Activated CD8-positive, alpha-beta memory T cell treated with anti-CD3 and anti-CD28 coated beads, Interleukin-2, amount 50 U/mL, for 24 hours (primary cell): ENCODE data around the gene CAMK2A.

Experiments
- DNase-seq: peaks from one replicate; pipeline ENCODE4 v3.0.0-alpha.2; 2020; ENCODE audit errors: extremely low read depth

Gene CAMK2A

DNA sequence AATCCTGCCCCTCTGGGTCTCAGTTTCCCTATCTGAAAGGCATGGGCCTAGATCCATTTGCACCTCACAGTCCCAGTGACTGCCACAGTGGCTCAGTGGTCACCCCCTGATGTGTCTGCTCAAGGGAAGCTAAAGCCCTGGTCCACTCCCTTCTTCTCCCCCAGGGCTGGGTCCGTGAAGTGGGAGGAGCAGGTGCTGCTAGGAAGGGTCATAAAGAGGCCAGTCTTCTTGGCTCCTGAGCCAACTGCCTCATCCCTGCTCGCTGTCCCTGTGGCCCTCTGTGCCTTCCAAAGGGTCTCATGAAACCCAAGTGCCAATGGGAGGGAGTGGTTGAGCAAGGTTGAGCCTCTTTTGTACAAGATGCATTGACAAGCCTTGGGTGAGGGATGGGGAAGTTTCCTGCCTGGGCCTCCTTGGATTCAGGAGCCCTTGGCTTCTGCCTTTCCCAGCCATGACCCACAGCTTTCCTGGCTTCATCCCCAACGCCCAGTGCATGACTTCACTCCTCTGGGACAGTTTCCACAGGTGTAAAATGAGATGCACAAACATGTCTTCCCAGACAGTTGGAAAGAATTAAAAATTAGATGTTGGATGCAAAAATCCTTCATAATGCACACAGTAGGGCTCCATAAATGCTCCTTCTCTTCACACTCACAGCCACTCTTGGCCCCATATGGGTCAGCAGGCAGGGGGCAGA is 101.3 kb downstream of the CAMK2A start:
- no peak for DNase-seq

DNA sequence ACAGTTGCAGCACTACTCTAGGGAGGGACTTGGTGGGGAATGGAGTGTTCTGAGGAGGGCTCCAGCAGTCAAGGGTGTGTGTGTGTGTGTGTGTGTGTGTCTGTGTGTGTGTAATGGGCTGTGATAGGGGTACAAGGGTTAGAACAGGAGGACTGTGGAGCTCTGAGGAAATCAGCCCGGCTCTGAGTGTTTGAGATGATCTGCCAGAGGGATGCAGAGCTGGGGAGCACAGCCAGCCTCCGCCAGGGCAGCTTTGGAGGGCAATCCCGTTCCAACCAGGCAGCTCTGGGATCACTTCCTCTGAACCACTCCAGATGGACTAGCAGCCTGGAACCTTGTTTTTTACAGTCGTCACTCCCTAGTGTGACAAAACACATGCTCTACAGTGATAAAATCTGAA is 102.7 kb downstream of the CAMK2A start:
- DNase-seq: no peak

DNA sequence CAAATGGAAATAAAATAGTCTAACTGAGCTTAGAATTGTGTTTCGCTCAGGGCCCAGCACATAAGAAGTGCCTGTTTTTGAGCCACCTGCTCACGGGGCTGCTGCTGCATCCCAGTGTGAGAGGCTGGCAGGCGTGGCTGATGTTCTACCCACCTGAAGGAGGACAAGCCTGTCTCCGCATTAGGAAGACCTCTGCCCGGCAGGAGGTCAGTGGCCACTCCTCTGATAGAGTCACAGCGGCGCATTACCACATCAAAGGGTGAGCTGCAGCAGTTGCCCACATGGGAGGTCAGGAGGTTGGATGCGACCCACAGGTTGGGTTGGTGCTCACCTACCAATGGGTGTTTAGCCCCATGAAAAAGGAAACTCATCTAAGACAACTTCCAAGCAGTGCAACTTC is 103.4 kb downstream of the CAMK2A start:
- no peak for DNase-seq

DNA sequence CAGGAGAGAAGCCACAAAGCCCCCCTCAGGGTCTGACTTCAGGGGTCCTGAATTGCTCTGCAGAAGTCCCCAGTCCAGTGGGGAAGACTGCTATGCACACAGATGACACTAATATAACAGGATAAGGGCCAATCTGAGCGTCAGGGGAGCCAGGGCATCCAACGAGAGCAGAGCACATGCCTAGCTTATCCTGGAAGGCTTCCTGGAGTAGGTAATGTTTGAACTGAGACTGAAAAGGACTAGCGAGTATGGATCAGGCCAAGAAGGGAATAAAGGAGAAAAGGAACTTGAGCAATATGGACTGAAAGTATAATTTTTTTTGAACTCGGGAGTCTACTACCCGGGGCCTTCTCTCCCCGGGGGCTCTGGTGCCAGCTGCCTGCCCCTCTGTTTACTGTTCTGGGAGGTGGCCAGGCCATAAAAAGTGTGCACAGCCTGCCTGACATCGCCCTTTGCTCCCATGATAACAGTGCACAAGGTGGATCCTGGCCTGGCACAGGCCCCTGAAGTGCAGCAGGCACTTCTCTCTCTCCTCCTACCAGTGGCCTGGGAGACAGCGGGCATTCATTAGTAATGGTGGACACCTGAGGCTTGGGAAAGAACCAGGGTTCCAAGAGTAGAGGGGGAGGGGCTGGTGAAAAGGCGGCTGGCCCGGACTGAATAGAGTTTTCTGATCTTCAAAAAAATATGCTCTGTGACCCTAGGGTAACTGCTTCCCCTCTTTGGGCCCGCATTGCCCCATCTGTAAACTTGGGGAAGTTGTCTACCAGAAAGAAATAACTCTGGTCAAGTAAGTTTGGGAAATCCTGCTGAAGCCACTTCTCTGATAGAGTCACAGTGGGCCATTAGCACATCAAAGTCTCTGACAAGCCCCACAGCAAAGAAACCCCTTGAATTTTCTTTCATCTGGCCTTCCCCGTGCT is 104.3 kb downstream of the CAMK2A start:
- no peak for DNase-seq

DNA sequence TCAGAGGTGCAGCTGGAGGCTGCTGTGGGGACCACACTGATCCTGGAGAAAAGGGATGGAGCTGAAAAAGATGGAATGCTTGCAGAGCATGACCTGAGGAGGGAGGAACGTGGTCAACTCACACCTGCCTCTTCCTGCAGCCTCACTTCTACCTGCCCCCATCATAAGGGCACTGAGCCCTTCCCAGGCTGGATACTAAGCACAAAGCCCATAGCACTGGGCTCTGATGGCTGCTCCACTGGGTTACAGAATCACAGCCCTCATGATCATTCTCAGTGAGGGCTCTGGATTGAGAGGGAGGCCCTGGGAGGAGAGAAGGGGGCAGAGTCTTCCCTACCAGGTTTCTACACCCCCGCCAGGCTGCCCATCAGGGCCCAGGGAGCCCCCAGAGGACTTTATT is 105.6 kb downstream of the CAMK2A start:
- no peak for DNase-seq

DNA sequence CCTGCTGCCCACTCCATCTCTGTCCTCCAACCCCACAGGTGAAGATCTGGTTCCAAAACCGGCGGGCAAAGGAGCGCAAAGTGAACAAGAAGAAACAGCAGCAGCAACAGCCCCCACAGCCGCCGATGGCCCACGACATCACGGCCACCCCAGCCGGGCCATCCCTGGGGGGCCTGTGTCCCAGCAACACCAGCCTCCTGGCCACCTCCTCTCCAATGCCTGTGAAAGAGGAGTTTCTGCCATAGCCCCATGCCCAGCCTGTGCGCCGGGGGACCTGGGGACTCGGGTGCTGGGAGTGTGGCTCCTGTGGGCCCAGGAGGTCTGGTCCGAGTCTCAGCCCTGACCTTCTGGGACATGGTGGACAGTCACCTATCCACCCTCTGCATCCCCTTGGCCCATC is 106.1 kb downstream of the CAMK2A start:
- no peak for DNase-seq

DNA sequence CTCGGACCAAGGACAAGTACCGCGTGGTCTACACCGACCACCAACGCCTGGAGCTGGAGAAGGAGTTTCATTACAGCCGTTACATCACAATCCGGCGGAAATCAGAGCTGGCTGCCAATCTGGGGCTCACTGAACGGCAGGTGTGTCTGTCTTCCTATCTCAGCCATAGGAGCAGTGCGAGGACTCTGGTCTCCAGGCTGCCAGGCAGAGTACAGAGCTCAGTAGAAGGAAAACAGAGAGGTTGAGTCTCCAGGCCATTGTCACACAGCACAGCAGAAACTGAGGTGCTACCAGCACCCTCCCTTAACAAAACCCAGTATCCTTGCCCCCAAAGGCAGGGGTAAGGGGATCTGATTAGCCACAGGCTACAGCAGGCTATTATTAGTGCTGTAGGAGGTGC is 106.8 kb downstream of the CAMK2A start:
- DNase-seq: no peak

DNA sequence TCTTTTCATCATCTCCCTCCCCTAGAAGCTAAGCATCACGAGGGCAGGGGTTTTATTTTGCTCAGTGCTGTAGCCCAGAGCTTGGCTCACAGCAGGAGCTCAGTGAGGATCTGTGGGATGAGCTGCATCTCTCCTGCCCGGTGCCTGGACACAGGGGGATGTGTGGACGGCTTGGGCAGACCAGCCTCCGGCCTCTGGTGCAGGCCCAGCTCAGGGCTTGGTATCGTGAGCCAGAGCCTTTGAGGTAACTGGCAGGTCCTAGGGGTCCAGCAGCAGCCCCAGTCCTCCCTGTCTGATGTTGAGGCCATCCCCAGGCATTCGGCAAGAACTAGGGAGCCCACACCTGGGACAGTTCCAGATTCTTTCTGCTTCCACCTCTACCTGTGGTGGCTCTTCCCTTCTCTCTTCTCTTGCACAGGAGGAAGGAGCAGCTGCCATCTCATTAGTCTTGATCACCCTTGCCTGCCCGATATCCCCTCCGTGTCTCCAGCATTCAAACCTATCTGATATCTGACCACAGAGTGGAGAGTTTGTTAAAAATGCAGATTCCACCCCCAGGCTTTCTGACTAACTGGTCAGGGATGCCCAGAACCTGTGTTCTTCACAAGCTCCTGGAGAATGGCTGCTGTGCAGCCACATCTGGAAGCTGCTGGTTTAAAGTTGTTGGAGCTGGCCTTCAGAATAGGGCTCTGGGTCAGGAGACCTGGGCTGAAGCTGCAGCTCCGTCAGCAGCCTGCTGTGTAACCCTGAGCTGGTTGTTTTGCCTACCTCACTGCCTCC is 107.6 kb downstream of the CAMK2A start:
- no peak for DNase-seq

DNA sequence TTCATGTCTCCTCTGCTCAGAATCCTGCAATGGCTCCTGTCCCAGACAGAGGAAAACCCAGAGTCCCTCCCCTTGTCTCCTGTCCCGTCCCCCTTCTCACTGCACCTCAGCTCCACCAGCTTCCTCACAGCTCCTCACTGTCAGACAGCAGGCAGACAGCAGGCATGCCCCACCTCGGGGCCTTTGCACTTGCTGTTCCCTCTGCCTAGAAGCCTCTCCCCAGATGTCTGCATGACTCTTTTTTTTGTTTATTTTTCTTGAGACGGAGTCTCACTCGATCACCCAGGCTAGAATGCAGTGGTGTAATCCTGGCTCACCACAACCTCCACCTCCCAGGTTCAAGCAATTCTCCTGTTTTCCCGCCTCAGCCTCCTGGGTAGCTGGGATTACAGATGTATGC is 108.5 kb downstream of the CAMK2A start:
- DNase-seq: no peak

DNA sequence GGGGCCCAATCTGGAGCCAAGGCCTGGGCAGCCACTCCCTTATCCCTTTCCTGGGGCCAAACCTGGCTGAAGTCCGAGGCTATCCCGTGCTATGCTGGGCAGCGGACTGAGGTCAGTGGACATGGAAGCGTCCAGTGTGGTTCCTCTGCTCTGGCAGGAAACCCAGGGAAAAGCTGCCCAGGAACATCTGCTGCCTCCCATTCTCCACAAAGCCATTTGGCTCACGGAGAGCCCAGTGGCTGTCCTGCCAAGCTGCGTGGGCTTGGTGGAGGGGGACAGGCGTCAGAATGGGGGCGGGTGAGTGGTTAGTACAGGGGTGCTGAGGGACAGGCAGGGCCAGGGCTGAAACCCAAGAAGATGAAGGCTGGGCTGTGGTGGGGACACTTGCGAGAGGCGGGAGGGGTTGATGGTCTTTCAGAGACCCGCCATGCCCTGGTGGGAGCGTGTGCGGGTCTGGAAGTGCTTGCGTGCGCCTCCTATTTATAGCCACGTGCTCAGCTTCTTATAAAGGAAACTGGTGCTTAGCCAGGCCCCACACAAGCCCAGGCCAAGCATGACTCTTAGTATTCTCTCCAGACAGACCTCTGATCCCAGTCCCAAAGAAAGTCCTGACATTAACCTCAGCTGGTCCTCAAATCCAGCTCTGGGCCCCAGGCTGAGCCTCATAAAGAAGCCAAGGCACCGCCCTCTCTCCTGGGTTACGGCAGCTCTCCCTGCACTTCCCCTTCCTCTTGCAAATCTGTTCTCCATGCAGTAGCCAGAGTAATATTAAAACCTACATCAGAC is 109.1 kb downstream of the CAMK2A start:
- DNase-seq: no peak

DNA sequence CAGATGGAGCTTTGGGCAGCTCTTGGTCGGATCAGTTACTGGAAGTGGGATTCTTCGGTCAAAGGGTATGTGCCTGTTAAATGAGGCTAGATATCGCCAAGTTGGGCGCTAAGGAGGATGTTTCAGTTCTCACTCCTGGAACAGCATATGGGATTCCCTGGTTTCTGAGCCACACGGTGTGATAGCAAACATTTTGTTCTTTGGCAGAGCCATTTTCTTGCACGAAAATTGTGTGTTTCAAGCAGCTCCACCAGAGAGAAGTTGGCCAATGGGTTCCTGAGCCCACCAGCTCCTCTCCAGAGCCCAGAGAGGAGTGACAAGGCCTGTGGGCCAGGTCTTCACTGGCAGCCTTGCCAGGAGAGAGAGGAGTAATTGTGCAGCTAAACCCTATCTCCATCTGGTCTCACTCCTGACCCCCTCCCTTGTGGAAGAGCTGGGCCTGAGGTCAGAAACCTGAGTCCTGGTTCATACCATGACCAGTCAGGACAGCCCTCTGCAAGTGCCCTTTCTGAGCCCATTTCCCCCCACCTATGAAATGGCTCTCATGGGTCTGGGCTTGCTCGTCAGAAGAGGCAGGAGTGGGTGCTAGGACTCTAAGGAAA is 110.5 kb downstream of the CAMK2A start:
- DNase-seq: no peak

DNA sequence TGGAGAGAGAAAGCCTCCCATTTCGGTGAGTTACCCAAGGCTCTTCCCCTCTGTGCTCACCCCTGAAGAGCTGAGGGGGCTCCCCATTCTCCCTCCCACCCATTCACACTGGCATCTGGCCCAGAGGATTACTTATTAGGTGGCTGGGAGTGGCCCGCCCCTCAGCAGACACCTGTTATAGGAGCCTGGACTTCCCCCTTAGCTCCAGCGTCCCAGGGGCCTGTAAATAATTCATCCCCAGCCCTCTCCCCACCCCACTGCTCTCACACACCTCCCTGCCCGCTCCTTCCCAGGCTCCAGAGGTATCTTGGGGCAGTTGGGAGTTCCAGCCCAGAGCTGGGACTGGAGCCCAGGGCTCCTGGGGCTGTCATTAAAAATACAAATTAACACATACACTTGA is 111.3 kb downstream of the CAMK2A start:
- DNase-seq: no peak

DNA sequence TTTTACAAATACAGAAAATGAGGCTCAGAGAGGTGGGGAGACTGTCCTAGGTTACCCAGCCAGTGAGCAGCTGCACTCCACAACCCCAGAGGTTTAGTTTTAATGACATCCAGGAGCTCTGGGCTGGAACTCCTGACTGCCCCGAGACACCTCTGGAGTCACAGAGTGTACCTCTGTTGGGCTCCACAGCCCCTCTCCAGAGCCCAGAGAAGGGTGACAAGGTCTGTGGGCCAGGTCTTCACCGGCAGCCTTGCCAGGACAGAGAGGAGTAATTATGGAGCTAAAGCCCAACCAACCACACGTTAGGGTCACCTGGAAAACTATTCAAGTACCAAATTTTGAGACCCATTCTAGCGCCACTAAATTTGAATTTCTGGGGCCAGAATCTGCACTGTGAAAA is 111.9 kb downstream of the CAMK2A start:
- no peak for DNase-seq

DNA sequence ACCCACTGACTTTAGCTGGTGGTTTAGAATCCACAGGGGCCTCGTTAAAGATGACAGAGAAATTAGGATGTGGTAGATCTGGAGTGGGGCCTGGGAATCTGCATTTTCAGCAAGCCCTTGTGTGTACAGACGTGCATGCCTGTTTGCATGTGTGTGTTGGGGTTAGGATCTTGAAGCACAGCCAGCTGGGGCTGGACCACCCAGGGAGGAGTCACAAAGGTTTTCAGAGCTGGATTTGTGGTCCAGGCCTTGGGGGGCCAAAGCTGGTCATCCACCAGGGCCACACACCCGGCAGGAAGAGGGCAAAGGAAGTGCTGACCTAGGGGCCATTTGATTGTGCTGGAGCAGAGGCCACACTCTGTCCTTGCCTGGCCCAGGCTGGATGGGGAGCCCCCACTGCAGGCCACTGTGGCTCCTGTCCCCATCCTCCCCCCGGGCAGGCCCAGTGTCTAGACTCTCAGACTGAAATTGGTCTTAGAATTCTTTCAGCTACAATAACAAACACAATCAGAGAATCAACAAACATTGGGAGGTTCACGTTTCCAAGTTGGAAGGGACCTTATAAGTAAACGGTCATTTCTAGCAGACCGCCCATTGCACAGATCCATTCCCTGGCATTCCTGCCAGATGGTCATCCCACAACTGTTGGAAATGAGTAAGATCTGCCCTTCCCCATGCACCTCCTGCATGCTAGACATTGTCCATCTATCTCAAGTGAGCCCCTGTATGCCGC is 112.7 kb downstream of the CAMK2A start:
- no peak for DNase-seq

DNA sequence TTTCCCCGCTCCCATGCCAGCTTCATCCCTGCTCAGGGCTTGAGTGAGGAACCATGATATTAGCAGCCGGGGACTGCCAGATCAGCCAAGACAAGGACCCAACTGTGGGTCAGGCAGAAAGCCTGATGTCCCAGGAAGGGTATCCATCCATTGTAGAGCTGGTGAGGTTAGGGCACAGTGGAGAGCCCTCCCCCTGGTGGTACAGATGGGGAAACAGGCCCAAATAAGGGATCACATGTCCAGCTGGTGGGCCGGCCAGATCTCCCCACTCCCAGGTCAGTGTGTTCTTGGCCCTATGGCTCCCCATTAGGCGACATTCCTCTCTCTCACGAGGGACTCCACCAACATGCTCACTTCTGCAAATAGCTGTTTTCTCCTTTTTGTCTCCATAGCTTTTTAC is 114.0 kb downstream of the CAMK2A start:
- no peak for DNase-seq

DNA sequence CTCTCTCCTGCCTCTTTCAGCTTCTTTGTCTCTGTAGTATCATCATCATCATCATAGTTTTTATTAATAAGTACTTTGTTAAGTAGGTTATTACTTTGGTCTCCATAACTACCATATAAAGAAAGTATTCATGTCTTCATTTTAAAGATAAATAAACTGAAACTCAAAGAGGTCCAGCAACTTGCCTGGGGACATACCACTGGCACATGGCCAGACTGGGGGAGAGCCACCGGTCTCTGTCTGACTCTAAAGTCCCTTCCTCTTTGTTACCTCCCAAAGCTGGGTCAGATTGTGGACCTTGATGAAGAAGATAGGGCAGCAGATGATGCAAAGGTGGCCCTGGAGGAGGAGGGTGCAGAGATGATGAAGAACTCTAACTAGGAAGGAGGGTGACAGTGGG is 114.5 kb downstream of the CAMK2A start:
- no peak for DNase-seq

DNA sequence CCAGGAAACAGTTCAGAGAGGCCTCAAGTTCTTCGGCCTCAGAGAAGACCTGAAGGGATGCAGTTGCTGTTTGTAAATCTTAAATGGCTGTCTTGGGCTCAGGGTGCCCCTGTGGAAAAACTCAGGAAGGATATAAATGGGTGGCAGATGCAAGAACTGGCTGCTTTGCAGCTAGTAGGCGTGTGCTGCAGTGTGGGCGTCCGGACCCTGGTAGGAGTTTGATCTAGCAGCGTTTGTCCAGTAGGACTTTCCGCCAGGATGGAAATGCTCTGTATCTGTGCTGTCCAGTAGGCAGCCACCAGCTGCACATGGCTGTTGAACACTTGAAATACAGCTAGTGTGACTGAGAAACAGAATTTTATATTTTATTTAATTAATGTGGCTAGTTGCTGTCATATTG is 115.3 kb downstream of the CAMK2A start:
- no peak for DNase-seq

DNA sequence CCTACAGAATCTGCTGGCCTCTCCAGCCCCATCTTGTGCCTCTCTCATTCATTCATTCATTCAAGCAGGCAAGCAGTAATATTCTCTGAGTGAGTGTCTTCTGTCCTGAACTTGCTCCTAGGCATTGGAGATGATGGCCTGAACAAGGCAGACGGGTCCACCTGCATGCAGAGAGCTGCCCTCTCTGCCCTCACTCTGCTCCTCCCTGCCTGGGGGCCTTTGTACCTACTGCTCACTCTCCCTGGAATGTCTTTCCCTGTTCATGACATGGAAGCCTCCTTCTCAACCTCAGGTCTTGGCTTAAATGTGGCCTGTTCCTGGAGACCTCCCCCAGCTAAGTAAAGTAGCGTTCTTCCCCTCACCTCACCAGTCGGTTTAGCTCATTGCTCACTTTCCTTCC is 116.4 kb downstream of the CAMK2A start:
- DNase-seq: no peak

DNA sequence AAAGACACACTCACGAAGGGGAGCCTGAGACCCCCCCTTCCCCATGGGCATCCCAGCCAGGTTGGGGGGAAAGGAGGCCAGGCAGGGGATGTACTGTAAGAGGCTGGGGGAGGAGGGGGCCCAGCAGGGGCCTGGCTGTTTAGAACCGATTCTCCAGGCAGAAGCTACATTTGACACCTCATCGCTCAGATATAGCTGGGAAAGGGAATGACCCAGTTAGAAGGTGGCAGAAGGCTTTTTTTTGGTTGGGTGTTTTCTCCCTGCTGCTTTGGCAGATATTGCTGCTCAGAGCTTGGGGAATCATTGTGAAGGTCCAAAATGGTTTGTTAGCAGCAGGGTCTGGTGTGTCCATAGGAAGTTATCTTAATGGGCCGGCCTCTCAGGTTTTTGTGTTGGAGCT is 117.0 kb downstream of the CAMK2A start:
- DNase-seq: no peak

DNA sequence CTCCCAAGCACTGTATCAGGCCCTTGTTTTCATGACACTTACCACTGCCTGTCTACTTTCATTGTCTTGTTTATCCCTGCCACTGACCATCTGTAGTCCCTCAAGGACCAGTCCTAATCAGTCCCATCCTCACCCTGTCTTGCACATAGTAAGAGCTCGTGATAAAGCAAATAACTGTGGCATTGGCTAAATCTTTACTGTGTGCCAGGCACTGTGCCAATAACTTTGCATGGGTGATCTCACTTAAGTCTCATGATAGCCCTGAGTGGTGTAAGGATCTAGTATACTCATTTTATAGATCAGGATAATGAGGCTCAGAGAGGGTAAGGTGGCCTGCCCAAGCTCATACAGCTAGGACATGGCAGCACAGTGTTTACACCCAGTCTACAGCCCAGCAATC is 117.4 kb downstream of the CAMK2A start:
- no peak for DNase-seq
